HG02763 (cell line): ENCODE measurements around the gene RBBP6.
"Not testable (repeated sequence)": the region's sequence is repeated elsewhere in the genome, so short reads cannot be mapped to it uniquely, and the experiment has no call there.

Source experiments
- ATAC-seq: cut with Tn5 transposase; IDR thresholded peaks from one replicate; pipeline ENCODE4 v1.9.1; 2021; ENCODE audit warnings: mild to moderate bottlenecking, moderate library complexity; ENCODE audit not compliant: unreplicated experiment

RBBP6 gene

DNA sequence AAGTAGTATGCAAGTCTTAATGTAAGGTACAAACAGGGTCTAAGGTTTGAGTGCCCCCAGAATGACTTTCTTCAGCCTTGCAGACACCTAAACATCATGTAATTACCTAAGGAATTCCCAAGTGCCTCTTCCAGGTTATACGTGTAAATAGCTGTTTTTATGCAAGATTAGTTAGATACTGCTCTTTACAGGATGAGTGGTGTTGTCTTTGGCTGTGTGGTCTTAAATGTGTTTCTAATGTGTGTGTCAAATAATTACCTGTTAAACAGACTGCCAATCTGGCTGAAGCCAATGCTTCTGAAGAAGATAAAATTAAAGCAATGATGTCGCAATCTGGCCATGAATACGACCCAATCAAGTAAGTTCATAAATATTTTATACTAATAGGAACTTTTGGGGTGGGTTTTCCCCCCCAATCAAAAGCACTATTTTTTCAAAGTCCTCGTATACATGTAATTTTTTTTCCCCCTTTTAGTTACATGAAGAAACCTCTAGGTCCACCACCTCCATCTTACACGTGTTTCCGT, 16.0 kb downstream of the RBBP6 start:
- ATAC-seq = no peak

GRCh38 chr16:24562811-24563210, 23.4 kb downstream of the RBBP6 start:
- no peak for ATAC-seq

DNA sequence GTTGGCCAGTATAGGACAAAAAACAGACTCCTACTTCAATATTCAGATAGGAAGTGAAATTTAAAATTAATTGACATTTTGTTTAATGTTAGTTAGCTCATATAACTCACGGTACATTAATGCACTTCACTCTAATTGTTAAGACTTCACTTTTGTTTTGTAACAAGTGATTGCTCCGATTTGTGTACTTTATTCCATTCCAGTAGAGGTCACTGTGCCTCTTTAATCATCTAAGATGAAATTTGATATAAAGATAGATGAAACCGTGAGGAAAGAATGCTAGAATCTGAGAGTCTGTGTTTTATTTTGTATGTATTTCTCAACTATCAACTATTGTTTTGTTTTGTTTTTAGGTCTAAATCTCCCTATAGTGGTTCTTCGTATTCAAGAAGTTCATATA, 29.0 kb downstream of the RBBP6 start:
- no peak for ATAC-seq

- no peak for ATAC-seq
Observed at GRCh38 chr16:24571096-24571495, 31.7 kb downstream of the RBBP6 start.

- no peak for ATAC-seq
Observed at GRCh38 chr16:24572069-24572468, 32.7 kb downstream of the RBBP6 start.

DNA sequence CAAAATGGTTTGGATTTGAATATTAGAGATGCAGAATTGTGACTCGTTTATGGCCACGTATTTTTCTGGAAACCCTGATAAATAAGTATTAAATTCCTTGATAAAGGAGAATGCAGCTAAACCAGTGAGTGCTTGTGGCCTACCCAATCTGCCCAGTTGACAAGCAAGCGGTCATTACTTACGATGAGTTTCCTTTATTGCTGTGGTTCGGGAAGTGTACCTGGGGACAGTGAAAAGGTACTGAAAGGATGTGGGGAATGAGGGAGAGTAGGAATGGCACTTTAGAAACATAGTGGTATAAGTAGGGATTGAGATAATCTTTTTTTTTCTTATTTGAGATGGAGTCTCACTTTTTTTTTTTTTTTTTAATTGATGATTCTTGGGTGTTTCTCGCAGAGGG, 33.8 kb downstream of the RBBP6 start:
- no peak for ATAC-seq

- ATAC-seq = not testable (repeated sequence)
Observed at GRCh38 chr16:24574515-24575485, 35.4 kb downstream of the RBBP6 start.

DNA sequence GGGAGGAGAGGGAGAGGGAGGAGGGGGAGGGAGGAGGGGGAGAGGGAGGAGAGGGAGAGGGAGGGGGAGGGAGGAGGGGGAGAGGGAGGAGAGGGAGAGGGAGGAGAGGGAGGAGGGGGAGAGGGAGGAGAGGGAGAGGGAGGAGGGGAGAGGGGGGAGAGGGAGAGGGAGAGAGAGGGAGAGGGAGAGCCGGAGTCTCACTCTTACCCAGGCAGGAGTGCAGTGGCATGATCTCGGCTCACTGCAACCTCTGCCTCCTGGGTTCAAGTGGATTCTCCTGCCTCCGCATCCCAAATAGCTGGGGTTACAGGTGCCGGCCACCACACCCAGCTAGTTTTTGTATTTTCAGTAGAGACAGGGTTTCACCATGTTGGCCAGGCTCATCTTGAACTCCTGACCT, 36.4 kb downstream of the RBBP6 start:
- not testable (repeated sequence) for ATAC-seq

- no peak for ATAC-seq
Observed at GRCh38 chr16:24577167-24577566, 37.8 kb downstream of the RBBP6 start.

- no peak for ATAC-seq
Observed at GRCh38 chr16:24580665-24581064, 41.3 kb downstream of the RBBP6 start.

DNA sequence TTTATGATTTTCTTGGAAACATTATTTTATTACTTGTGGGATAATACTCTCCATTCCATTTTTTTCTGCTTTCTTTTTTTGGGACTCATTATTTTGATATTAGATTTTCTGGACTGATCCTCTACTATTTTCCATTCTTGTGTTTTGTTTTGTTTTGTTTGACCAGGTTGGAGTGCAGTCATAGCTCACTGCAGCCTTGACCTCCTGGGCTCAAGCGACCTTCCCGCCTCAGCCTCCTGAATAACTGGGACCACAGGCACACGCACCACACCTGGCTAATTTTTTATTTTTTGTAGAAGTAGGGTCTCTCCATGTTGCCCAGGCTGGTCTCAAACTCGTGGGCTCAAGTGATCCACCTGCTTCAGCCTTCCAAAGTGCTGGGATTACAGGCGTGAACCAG, 44.1 kb downstream of the RBBP6 start:
- ATAC-seq = no peak

DNA sequence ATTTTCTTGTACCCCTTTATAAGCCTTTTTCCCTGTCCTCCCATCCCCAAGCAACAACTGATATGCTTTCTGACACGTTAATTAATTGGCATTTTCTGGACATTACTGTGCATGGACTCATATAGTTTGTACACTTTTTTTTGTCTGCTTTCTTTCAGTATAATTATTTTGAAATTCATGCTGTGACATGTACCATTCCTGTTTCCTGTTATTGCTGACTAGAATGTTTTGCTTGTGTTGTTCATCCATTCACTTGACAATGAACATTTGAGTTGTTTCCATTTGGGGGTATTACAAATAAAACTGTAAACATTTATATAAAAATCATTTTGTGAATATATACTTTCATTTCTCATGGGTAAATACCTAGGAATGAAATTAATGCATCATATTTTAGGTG, 50.6 kb downstream of the RBBP6 start:
- ATAC-seq = no peak

DNA sequence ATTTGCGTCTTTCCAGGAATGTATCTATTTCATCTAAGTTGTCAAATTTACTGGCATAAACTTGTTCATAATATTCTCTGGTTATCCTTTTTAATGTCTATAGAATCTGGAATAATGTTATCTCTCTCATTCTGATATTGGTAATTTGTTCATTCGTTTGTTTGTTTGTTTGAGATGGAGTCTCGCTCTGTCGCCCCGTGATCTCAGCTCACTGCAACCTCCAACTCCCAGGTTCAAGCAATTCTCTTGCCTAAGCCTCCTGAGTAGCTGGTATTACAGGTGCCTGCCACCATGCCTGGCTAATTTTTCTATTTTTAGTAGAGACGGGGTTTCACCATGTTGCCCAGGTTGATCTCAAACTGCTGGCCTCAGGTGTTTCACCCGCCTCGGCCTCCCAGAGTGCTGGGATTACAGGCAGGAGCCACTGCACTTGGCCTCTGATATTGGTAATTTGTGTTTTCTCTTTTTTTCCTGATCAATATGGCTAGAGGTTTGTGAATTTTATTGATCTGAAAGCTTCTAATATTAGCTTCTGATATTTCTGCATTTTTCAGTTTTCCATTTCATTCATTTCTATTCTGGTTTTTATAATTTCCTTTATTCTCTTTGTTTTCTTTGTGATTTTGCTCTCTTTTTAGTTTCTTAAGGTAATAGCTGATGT, 59.5 kb downstream of the RBBP6 start:
- no peak for ATAC-seq

- ATAC-seq = no peak
Observed at GRCh38 chr16:24609417-24609739, 70.0 kb downstream of the RBBP6 start.

GRCh38 chr16:24609740-24610415, 70.5 kb downstream of the RBBP6 start:
- ATAC-seq = no peak

GRCh38 chr16:24610416-24610755, 71.0 kb downstream of the RBBP6 start:
- ATAC-seq = no peak

DNA sequence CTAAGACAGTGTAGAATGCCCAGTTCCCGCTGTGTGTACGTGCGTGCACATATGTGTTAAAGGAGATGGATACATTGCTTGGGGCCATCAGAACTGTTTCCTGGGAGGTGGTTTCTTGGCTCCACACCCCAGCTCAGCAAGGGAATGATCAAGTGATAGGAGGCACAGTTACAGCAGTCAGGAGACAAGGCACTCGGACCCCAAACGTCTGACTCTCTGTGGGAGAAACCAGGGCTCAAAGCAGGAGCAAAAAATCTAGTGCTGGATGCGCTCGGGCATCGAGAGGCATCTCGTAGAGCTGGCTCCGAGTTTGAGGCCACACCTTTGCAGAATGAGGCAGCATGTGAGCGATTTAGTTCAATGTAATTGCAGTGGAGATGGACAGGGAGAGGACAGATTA, 71.9 kb downstream of the RBBP6 start:
- ATAC-seq = no peak

- no peak for ATAC-seq
Observed at GRCh38 chr16:24612656-24613055, 73.3 kb downstream of the RBBP6 start.

- not testable (repeated sequence) for ATAC-seq
Observed at GRCh38 chr16:24613267-24613666, 73.9 kb downstream of the RBBP6 start.

DNA sequence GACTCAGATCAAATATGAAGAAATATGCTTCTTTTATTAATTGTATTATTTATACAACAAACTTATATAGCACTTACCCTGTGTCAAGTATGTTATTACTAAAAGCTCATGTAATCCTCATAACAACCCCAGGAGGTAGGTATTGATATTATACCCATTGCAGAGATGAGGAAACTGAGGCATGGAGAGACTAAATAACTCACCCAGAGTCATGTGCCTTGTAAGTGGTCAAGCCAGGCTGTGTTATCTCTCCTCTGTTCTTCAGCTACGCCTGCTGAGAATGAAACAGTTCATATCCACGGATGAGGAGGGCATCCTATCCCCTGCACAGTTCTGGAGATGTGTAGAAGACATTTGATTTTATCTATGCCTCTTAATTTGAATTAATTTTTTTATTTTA, 78.1 kb downstream of the RBBP6 start:
- no peak for ATAC-seq
